Urothelium cell line (cell line): ENCODE data around the gene DDAH1.

Experiments used
- DNase-seq: peaks from one replicate; pipeline ENCODE4 v3.0.0; 2011; ENCODE audit warnings: low spot score, mixed read lengths
- FAIRE-seq: peaks from 2 replicates; lab custom pipeline; 2011; peaks lifted over from hg19 to GRCh38; lab: Jason Lieb, UNC

Gene DDAH1

GRCh38 chr1:85445906-85446305, 19.1 kb downstream of the DDAH1 start:
- DNase-seq (no peak), FAIRE-seq (no peak)

DNA sequence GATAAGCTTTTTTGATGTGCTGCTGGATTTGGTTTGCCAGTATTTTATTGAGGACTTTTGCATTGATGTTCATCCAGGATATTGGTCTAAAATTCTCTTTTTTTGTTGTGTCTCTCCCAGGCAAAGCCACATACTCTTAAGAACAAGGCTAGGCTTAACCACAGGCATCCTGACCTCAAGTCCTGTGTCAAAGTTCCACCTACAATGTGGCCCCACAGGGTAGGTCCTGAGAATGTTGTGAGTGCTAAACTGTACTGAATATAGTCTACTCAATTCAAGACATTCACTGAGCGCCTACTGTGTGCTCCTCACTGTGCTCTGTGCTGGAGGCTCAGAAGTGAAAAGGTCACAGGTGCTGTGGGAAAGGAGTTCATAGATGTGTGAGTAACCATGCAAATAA, 20.6 kb downstream of the DDAH1 start:
- DNase-seq (no peak), FAIRE-seq (no peak)

DNA sequence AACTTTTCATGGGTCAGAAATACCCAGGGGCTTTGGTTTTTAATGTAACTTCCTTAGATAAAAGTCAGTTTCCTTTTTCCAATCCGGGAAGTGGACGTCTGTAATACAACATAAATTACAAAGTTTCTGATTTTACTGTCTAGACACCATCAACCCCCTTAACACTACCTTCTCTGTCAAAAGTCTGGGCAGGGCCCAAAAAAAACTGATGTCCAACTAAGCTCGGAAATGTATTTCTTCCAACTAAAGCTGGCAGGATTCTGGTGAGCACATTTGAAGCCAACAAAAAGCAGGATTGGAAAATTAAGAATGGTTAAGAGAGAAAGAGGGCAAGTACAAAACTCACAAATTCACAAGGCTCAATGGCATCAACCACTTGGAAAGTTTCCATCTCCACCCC, 24.3 kb downstream of the DDAH1 start:
- no peak for FAIRE-seq
- no peak for DNase-seq

- DNase-seq (no peak), FAIRE-seq (no peak)
Measured at GRCh38 chr1:85438353-85438752, 26.6 kb downstream of the DDAH1 start.

- FAIRE-seq (no peak), DNase-seq (no peak)
Measured at GRCh38 chr1:85437139-85437538, 27.8 kb downstream of the DDAH1 start.

- no peak for FAIRE-seq
- DNase-seq = no peak
Measured at GRCh38 chr1:85433096-85433495, 31.9 kb downstream of the DDAH1 start.

GRCh38 chr1:85428471-85429089, 36.4 kb downstream of the DDAH1 start:
- no peak for DNase-seq
- peak; percentile 32 for FAIRE-seq

- FAIRE-seq (no peak), DNase-seq (no peak)
Measured at GRCh38 chr1:85427849-85428248, 37.1 kb downstream of the DDAH1 start.

DNA sequence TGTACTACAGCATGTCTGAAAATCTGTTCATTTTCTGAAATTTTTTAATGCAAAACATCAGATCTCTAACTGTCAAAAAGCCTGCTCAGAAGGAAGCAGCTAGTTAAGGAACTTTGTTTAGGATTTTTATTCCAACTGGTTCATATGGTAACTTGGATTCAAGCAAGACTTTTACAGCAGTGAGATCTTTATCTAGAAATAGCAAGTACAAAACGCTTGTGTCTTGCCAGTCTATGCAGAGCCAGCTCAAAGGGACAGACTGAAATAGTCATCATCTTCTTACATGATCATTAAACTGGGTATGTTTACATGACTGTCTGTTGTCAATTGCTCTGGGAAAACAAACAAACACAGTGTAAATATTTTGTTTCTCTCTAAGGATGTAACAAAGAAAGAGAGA, 37.6 kb downstream of the DDAH1 start:
- DNase-seq (no peak), FAIRE-seq (no peak)

GRCh38 chr1:85421179-85421578, 43.8 kb downstream of the DDAH1 start:
- FAIRE-seq (no peak), DNase-seq (no peak)

DNA sequence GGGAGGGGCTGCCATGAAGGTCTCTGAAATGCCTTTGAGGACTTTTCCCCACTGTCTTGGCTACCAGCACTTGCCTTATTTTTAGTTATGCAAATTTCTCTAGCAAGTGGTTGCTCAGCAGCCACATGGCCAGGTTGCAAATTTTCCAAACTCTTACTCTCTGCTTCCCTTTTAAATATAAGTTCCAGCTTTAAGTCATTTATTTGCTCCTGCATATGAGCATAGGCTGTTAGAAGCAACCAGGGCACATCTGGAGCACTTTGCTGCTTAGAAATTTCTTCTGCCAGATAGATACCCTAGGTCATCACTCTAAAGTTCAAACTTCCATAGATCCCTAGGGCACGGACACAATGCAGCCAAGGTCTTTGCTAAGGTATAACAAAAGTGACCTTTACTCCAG, 44.8 kb downstream of the DDAH1 start:
- DNase-seq = no peak
- no peak for FAIRE-seq

DNA sequence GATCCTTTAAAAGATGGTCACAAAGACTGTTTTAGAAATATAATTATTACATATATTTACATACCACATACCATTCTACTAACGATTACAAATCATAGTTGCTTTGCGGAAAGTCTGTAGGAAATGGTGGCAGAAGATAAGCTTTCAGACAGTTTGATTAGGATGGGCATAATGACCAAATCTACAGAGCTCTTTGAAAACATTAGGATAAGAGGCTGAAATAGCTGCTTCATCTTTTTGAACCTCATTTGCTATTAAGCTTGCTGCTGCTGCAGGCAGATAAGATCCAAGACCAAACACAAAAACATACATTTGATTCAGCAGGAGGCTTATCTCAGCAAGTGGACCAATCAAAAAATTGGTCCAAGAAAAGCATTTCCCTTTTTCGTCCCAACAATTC, 47.1 kb downstream of the DDAH1 start:
- no peak for FAIRE-seq

GRCh38 chr1:85417017-85417416, 47.9 kb downstream of the DDAH1 start:
- no peak for DNase-seq
- FAIRE-seq = no peak

More for the DNA sequence above, 47.1 kb downstream of the DDAH1 start:
- DNase-seq = no peak

- FAIRE-seq = no peak
- DNase-seq = no peak
Measured at GRCh38 chr1:85413169-85413568, 51.8 kb downstream of the DDAH1 start.

- DNase-seq (no peak), FAIRE-seq (no peak)
Measured at GRCh38 chr1:85411567-85412305, 53.2 kb downstream of the DDAH1 start.

DNA sequence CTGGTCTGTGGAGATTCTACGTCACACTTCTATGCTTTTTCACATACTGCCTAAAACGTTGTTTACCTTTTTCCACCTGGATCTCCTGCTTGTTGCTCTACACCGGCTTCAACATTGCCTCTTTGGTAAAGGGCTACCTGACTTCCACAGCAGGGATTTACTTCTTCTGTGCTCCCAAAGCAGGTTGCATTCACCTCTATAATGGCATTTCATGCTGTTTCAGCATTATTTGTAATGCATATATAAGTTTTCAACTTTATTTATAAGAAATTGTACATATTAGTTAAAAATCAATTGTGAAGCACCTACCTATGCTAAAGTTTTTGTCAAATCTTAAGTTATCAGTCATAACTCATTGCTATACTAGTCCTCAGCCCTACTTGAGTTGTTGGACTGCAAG, 55.4 kb downstream of the DDAH1 start:
- FAIRE-seq = no peak
- DNase-seq = no peak

DNA sequence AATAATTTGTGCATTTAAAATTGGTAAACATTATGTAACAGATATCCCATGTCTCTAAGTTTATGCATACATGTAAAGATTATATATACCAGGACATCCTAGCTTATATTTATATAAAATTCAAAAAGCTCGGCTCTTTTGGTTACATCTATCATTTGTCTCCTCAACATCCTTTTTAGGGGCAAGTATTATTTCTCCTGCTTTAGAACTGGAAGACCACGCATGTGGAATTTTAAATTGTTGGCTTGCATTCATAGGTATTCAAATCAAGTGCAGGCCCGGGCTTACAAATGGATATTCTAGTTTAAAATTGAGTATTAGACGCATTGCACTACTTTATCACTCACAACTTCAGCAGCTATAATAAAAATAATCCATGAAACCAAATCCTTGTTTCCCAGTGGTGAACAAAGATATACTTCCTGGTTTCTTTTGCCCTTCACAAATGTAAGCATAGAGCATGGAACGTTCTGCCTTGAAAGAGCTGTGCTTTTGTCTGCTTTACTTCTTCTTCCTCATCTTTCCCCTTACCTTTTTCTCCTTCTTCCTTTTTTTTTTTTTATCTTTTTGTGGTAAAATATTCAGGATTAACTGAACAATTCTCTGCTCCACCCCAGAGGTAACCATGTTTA, 57.1 kb downstream of the DDAH1 start:
- DNase-seq (no peak), FAIRE-seq (no peak)

DNA sequence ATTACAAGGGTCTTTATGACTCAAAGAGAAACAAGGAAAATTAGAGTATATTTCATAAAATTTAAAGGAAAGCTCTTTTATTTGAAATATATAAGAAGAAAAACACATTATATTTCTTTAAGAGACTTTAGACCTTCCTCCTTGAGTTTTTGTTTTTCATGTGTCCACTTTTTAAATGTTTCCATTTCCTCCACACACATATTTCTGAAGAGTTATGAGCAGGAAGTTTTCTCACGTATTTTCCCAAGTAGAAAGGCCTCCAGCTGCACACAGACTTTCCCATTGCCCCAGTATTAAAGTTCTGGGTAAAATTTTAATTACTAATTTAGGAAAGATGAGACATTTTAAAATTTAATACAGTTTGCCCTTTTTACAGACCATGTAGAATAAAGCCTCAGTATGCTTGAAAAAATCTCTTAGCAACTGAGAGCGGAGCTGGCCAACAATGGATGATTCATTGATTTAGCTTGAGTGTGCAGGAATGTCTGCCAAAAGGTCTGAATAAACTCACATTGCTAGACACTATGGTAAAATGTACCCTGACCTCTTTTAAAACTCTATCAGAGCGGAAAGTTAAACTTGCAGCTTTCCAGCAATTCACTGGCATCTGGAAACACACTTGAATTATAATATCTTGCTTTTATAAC, 57.9 kb downstream of the DDAH1 start:
- DNase-seq = peak; percentile 72
- no peak for FAIRE-seq

DNA sequence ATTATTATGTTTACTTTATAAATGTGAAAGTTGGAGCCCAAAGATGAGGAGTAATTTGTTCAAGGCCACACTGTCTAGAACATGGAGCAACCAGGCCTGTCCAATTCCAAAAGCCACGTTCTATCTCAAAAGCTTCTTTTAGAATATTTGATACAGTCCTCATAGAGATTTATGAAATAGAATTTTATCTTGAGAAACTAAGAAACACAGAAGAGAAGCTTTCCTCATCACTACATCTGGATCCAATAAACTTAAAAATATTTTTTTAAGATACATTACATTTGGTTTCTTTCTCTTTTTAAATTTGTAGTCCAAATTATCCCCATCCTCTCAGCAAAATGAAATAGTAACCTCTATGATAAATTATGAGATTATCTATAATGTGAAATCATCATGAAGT, 58.9 kb downstream of the DDAH1 start:
- DNase-seq (no peak), FAIRE-seq (no peak)

GRCh38 chr1:85404408-85404807, 60.6 kb downstream of the DDAH1 start:
- DNase-seq = no peak
- no peak for FAIRE-seq

DNA sequence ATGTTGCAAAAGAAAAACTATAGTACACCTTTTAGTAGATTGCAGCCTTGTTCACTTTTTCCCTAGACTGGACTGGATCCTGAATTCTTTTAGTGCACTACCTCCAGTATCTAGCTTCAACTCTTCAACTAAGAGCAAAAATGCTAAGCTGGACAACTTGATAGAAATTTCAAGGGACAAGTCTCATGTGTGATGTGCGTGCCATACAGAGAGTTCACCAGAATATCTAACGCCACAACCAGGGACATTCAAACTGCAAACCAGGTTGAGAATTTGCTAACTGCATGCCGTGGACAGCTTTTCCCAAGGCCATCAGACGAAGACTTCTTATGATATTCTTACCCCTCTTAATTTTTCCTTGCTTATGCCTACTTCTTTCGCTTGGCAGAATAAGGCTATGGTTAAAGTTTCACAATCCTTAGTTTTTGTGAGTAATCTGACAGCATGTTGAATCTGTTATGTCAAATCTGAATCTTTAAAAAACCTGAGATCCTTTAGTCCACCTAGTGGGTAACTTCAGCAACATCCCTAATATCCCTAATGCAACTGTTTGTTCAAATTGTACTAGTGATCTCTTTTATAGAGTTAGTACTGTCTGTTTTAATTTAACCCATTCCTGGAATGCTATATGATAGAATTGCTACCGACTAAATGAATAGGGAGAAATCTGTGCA, 66.4 kb downstream of the DDAH1 start:
- FAIRE-seq = no peak

More for the DNA sequence above, 66.4 kb downstream of the DDAH1 start:
- no peak for DNase-seq
